Omental fat pad (tissue), 4 donors: ENCODE results near the gene PCSK9. TPM values are rescaled to one million over a fixed set of nuclear protein-coding genes. Genes with fewer than 3 reads are reported as not detected.

Experiments used
- ATAC-seq: fragments of 150-250 bp; one replicate; pipeline ENCODE4 v1.9.1; 2016; ENCODE audit warnings: mild to moderate bottlenecking, moderate library complexity; ENCODE audit not compliant: low FRiP score
- DNase-seq: peaks from one replicate; pipeline ENCODE4 v3.0.0-alpha.2; 2019; ENCODE audit warnings: low spot score
- total RNA-seq, 4 donors: library from RNA; depleted of rRNA; stranded (reverse); fragments of >200 nt; gene quantifications; one replicate each; pipeline ENCODE4 v1.1.0, GENCODE V29; 2016
- TF ChIP-seq, protein P1 (sequence below), 3 donors: fragments of 450-650 bp; IDR thresholded peaks; one replicate each; pipeline ENCODE4 v1.5.1; 2016 to 2017; ENCODE audit warnings: antibody characterized with exemption in 3 of 3, mild to moderate bottlenecking in 3 of 3, moderate library complexity in 2 of 3

PCSK9 gene
- total RNA-seq, 4 donors from 2014 or later: 0.56 to 0.95 (median 0.80) TPM

DNA sequence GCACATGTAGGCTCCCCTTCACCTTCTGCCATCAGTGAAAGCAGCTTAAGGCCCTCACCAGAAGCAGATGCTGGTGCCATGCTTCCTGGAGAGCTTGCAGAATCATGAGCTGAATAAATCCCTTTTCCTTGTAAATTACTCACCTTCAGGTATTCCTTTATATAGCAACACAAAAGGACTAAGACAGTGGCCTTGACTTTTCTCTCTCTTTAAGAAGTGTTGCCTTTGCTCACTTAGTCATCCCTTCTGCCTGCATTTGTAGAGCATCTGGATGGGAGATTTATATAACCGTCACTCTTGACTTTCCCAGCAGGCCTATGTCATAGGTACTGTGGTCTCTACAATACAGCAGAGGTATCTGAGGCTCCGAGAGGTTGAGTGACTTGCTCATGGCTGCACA is 3.7 kb downstream of the PCSK9 start:
- DNase-seq (no peak), ATAC-seq (no peak)
- TF ChIP-seq, protein P1, sequence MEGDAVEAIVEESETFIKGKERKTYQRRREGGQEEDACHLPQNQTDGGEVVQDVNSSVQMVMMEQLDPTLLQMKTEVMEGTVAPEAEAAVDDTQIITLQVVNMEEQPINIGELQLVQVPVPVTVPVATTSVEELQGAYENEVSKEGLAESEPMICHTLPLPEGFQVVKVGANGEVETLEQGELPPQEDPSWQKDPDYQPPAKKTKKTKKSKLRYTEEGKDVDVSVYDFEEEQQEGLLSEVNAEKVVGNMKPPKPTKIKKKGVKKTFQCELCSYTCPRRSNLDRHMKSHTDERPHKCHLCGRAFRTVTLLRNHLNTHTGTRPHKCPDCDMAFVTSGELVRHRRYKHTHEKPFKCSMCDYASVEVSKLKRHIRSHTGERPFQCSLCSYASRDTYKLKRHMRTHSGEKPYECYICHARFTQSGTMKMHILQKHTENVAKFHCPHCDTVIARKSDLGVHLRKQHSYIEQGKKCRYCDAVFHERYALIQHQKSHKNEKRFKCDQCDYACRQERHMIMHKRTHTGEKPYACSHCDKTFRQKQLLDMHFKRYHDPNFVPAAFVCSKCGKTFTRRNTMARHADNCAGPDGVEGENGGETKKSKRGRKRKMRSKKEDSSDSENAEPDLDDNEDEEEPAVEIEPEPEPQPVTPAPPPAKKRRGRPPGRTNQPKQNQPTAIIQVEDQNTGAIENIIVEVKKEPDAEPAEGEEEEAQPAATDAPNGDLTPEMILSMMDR (IDR thresholded peaks at IDR 0.05): no peak

- DNase-seq: no peak
- TF ChIP-seq, protein P1 (IDR thresholded peaks at IDR 0.05): no peak
- ATAC-seq: no peak
Observed at GRCh38 chr1:55043726-55044125, 4.4 kb downstream of the PCSK9 start.

GRCh38 chr1:55044617-55045397 is 5.5 kb downstream of the PCSK9 start:
- ATAC-seq (no peak), DNase-seq (no peak)
- TF ChIP-seq, protein P1 (IDR thresholded peaks at IDR 0.05): no peak

DNA sequence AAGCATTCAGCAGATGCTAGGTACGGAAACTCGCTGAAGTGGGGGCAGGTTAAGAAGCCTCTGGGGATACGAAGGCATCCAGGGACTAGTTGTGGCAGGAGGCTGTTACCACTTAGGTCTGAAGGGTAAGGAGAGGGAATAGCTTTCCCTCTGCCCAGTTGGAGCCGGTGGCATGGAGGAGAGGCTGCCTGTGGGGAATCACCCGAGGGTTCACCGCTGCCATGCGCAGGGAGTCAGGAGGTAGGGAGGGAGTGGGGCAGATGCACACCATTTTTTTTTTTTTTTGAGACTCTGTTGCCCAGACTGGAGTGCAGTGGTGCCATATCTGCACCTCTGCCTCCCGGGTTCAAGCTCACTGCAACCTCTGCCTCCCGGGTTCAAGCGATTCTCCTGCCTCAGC is 6.1 kb downstream of the PCSK9 start:
- no peak for DNase-seq
- TF ChIP-seq, protein P1 (IDR thresholded peaks at IDR 0.05): no peak

GRCh38 chr1:55046871-55047270 is 7.5 kb downstream of the PCSK9 start:
- TF ChIP-seq, protein P1 (IDR thresholded peaks at IDR 0.05): no peak
- no peak for DNase-seq
- no peak for ATAC-seq

More for the DNA sequence above, 6.1 kb downstream of the PCSK9 start:
- ATAC-seq: no peak

GRCh38 chr1:55047611-55048010 is 8.3 kb downstream of the PCSK9 start:
- DNase-seq: no peak
- no peak for ATAC-seq

More at GRCh38 chr1:55047611-55048010, 8.3 kb downstream of the PCSK9 start:
- TF ChIP-seq, protein P1 (IDR thresholded peaks at IDR 0.05): no peak
